A549 (cell line): ENCODE results near the gene PCDH10. TPM values are rescaled to one million over a fixed set of nuclear protein-coding genes. Genes with fewer than 3 reads are reported as not detected.

Experiments used
- ATAC-seq, 2 experiments: fragments of 200-7000 bp in 1 of 2; fragments of >200 bp in 1 of 2; cut with Nextera tagmentation in 1 of 2; cut with Tn5 transposase in 1 of 2; 3 replicates each; pipeline versions ENCODE4 v1.8.0 to v1.9.1; 2018 to 2020; ENCODE audit warnings: mild to moderate bottlenecking in 1 of 2, moderate library complexity in 1 of 2
- CTCF ChIA-PET: fragments of 300-600 bp; sonication (Branson Sonifier 250); formaldehyde crosslinking; extraction: SDS; loops from one replicate; lab custom pipeline; 2021; ENCODE audit warnings: antibody characterized with exemption, inconsistent platforms; lab: Yijun Ruan, JAX
- POLR2A ChIA-PET: fragments of 350-600 bp; formaldehyde crosslinking; extraction: SDS; loops from one replicate; lab custom pipeline; 2021; ENCODE audit warnings: antibody characterized with exemption, inconsistent platforms; lab: Yijun Ruan, JAX
- DNase-seq, 2 experiments: peaks; one replicate each; pipeline versions ENCODE4 v3.0.0 to v3.0.0-alpha.2; 2011 to 2016; ENCODE audit warnings: low read depth in 1 of 2, low spot score in 1 of 2
- FAIRE-seq: peaks from 2 replicates; lab custom pipeline; 2011; peaks lifted over from hg19 to GRCh38; lab: Jason Lieb, UNC
- H3K27ac ChIP-seq, 2 experiments: fragments of >200 bp; sonication (Bioruptor Twin); formaldehyde crosslinking; 3 replicates each; pipeline ENCODE4 v1.5.1; 2016 to 2017
- H3K4me1 ChIP-seq: fragments of >200 bp; sonication (Bioruptor Twin); formaldehyde crosslinking; 3 replicates; pipeline ENCODE4 v1.6.1; 2016
- H3K4me2 ChIP-seq: fragments of >200 bp; sonication (Bioruptor Twin); formaldehyde crosslinking; 3 replicates; pipeline ENCODE4 v1.6.1; 2016
- H3K4me3 ChIP-seq: fragments of >200 bp; sonication (Bioruptor Twin); formaldehyde crosslinking; 3 replicates; pipeline ENCODE4 v1.5.1; 2016
- H3K9me3 ChIP-seq: fragments of >200 bp; sonication (Bioruptor Twin); formaldehyde crosslinking; 3 replicates; pipeline ENCODE4 v1.6.1; 2016
- CBX2 ChIP-seq: fragments of 200-600 bp; sonication (generic); IDR thresholded peaks from 2 replicates; pipeline ENCODE4 v1.6.1; 2016; ENCODE audit warnings: low read depth, mild to moderate bottlenecking, borderline replicate concordance
- EHMT2 ChIP-seq: fragments of 200-600 bp; sonication (generic); IDR thresholded peaks from 2 replicates; pipeline ENCODE4 v1.6.1; 2016; ENCODE audit warnings: antibody characterized with exemption, low read depth, mild to moderate bottlenecking, moderate library complexity
- ESRRA ChIP-seq: fragments of 150-350 bp; IDR thresholded peaks from 2 replicates; pipeline ENCODE4 v1.6.1; 2014; ENCODE audit warnings: mild to moderate bottlenecking, low read length, borderline replicate concordance
- FOXS1 ChIP-seq: fragments of 250-450 bp; sonication (Bioruptor Pico); IDR thresholded peaks from 2 replicates; pipeline ENCODE4 v1.5.0; 2020; ENCODE audit warnings: mild to moderate bottlenecking, moderate library complexity
- HEYL ChIP-seq: fragments of 250-450 bp; sonication (Bioruptor Pico); IDR thresholded peaks from 2 replicates; pipeline ENCODE4 v1.8.0; 2021; ENCODE audit warnings: mild to moderate bottlenecking, moderate library complexity
- HOXA7 ChIP-seq: fragments of 250-450 bp; sonication (Bioruptor Pico); IDR thresholded peaks from 2 replicates; pipeline ENCODE4 v1.5.0; 2020; ENCODE audit warnings: mild to moderate bottlenecking, moderate library complexity
- HOXB13 ChIP-seq: fragments of 250-450 bp; sonication (Bioruptor Pico); IDR thresholded peaks from 2 replicates; pipeline ENCODE4 v1.5.0; 2020; ENCODE audit warnings: low read depth, mild to moderate bottlenecking, moderate library complexity
- HOXB5 ChIP-seq: fragments of 250-450 bp; sonication (Bioruptor Pico); IDR thresholded peaks from 2 replicates; pipeline ENCODE4 v1.5.0; 2020; ENCODE audit warnings: mild to moderate bottlenecking, moderate library complexity
- JUNB ChIP-seq: fragments of >200 bp; sonication (Bioruptor Twin); formaldehyde crosslinking; IDR thresholded peaks from 2 replicates; pipeline ENCODE4 v1.6.1; 2016
- KDM1A ChIP-seq: fragments of 200-600 bp; sonication (generic); IDR thresholded peaks from 2 replicates; pipeline ENCODE4 v1.6.1; 2016; ENCODE audit warnings: low read depth, mild to moderate bottlenecking
- MAFK ChIP-seq: fragments of 450-650 bp; IDR thresholded peaks from 2 replicates; pipeline ENCODE4 v1.6.1; 2014; ENCODE audit not compliant: partially characterized antibody
- MAZ ChIP-seq: fragments of 150-350 bp; IDR thresholded peaks from 2 replicates; pipeline ENCODE4 v1.6.1; 2014; ENCODE audit warnings: antibody characterized with exemption, low read depth, low read length, borderline replicate concordance
- MYC ChIP-seq: IDR thresholded peaks from 2 replicates; pipeline ENCODE4 v1.6.1; 2012; ENCODE audit warnings: mild to moderate bottlenecking, inconsistent platforms, low read length, improper control_type of control experiment, borderline replicate concordance
- PHF8 ChIP-seq: fragments of 200-600 bp; sonication (generic); IDR thresholded peaks from 2 replicates; pipeline ENCODE4 v1.6.1; 2016; ENCODE audit warnings: low read depth, mild to moderate bottlenecking, antibody characterized with exemption, moderate library complexity, borderline replicate concordance
- POLR2A ChIP-seq: IDR thresholded peaks from 2 replicates; pipeline ENCODE4 v1.6.1; 2012; ENCODE audit warnings: mild to moderate bottlenecking, low read length
- POLR2AphosphoS2 ChIP-seq: conservative IDR thresholded peaks from 2 replicates; pipeline ENCODE4 v1.6.1; 2012; ENCODE audit warnings: low read length, improper control_type of control experiment, inconsistent platforms
- RAD21 ChIP-seq, 2 experiments: fragments of >200 bp in 1 of 2; sonication (Bioruptor Twin) in 1 of 2; formaldehyde crosslinking in 1 of 2; IDR thresholded peaks in 1 of 2; conservative IDR thresholded peaks in 1 of 2; 2 replicates in 1 of 2; 3 replicates in 1 of 2; pipeline ENCODE4 v1.6.1; 2012 to 2018; ENCODE audit warnings: inconsistent platforms in 1 of 2
- RFX5 ChIP-seq: fragments of 450-650 bp; IDR thresholded peaks from 2 replicates; pipeline ENCODE4 v1.7.1; 2014; ENCODE audit warnings: antibody characterized with exemption, mild to moderate bottlenecking, moderate library complexity
- SMC3 ChIP-seq: fragments of >200 bp; sonication (Bioruptor Twin); formaldehyde crosslinking; IDR thresholded peaks from 3 replicates; pipeline ENCODE4 v1.6.1; 2018; ENCODE audit warnings: inconsistent platforms
- ZSCAN20 ChIP-seq: fragments of 250-450 bp; sonication (Bioruptor Pico); IDR thresholded peaks from 2 replicates; pipeline ENCODE4 v1.8.0; 2022; ENCODE audit warnings: mild to moderate bottlenecking, moderate library complexity
- WGBS: methylation state at CpG from one replicate; pipeline ENCODE4 v1.1.6; 2017; ENCODE audit errors: missing lambda C conversion rate; 5-methylcytosine and 5-hydroxymethylcytosine counted together
- polyA plus RNA-seq, 4 experiments: library from polyadenylated mRNA; depleted of rRNA in 3 of 4; stranded (reverse); fragments of >200 nt; fragmentation: RNase III in 1 of 4; extraction: RNeasy Plus Mini Kit Qiagen cat#74134 plus additional on column Dnase treatment in 1 of 4; gene quantifications; 2 replicates in 3 of 4; 3 replicates in 1 of 4; pipeline ENCODE4 v1.2.3, GENCODE V29; 2011 to 2017
- TF ChIP-seq, protein P1 (sequence below): IDR thresholded peaks from 2 replicates; pipeline ENCODE4 v1.6.1; 2012
- TF ChIP-seq, protein P2 (sequence below): fragments of >200 bp; sonication (Bioruptor Twin); formaldehyde crosslinking; IDR thresholded peaks from 3 replicates; pipeline ENCODE4 v1.5.1; 2016
- TF ChIP-seq, protein P3 (sequence below): fragments of 250-450 bp; sonication (Bioruptor Pico); IDR thresholded peaks from 2 replicates; pipeline ENCODE4 v1.5.0; 2021; ENCODE audit warnings: mild to moderate bottlenecking, moderate library complexity, borderline replicate concordance

PCDH10 gene
- polyA plus RNA-seq, 2 of the 4 experiments (the other 2 are of a cell fraction), result 0.37 to 0.49 TPM

DNA sequence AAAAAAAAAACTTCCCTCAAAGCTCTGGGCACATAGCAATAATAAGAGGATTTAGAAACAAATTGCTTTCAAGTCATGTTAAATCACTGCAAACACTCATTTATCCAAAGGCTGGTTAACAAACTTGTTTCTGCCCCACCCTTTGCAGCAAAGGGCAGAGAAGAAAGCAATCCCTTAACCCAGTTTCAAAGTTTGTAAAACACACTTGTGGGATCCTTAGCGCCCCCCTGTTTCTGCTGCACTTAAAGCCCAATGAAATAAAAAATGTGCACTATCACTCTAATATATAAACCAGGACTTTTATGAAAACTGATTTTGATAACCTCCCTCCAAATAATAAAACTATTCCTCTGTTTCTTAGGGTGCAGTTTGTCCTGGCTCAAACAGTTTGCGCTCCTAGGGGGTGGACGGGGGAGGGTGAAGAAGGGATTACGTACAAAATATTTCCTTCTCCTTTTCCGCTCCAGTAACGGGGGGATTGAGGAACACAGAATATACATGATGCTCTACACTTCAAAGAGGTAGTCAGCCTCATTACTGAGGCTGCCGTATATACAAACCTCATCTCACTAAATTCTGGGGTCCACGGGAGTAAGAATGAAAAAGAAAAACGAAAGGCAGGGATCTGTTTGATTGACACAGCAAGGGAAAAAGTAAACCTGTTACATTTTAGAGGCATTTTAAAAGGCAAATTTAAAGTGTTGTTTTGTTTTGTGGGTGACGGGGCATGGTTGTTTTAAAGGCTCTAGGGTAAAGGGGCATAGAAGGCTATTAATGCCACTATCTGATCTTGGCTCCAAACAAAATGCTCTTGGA is 3.1 kb upstream of the PCDH10 start:
- no peak for FAIRE-seq
- TF ChIP-seq POLR2AphosphoS2, result no peak
- TF ChIP-seq EHMT2, result no peak
- TF ChIP-seq POLR2A, result no peak
- TF ChIP-seq ESRRA, result no peak
- no peak for TF ChIP-seq CBX2
- no peak for TF ChIP-seq MAZ
- no peak for TF ChIP-seq HOXB13 (CRISPR knock-in tag)
- TF ChIP-seq HOXB5 (CRISPR knock-in tag), result no peak
- no peak for TF ChIP-seq PHF8
- TF ChIP-seq, protein P1, sequence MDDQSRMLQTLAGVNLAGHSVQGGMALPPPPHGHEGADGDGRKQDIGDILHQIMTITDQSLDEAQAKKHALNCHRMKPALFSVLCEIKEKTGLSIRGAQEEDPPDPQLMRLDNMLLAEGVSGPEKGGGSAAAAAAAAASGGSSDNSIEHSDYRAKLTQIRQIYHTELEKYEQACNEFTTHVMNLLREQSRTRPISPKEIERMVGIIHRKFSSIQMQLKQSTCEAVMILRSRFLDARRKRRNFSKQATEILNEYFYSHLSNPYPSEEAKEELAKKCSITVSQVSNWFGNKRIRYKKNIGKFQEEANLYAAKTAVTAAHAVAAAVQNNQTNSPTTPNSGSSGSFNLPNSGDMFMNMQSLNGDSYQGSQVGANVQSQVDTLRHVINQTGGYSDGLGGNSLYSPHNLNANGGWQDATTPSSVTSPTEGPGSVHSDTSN, result no peak
- TF ChIP-seq FOXS1 (CRISPR knock-in tag), result no peak
- no peak for TF ChIP-seq JUNB
- no peak for TF ChIP-seq HOXA7 (CRISPR knock-in tag)
- no peak for TF ChIP-seq KDM1A
- TF ChIP-seq MYC, result no peak
- no peak for TF ChIP-seq HEYL
- TF ChIP-seq, protein P2, sequence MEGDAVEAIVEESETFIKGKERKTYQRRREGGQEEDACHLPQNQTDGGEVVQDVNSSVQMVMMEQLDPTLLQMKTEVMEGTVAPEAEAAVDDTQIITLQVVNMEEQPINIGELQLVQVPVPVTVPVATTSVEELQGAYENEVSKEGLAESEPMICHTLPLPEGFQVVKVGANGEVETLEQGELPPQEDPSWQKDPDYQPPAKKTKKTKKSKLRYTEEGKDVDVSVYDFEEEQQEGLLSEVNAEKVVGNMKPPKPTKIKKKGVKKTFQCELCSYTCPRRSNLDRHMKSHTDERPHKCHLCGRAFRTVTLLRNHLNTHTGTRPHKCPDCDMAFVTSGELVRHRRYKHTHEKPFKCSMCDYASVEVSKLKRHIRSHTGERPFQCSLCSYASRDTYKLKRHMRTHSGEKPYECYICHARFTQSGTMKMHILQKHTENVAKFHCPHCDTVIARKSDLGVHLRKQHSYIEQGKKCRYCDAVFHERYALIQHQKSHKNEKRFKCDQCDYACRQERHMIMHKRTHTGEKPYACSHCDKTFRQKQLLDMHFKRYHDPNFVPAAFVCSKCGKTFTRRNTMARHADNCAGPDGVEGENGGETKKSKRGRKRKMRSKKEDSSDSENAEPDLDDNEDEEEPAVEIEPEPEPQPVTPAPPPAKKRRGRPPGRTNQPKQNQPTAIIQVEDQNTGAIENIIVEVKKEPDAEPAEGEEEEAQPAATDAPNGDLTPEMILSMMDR, result no peak
- TF ChIP-seq, protein P3, sequence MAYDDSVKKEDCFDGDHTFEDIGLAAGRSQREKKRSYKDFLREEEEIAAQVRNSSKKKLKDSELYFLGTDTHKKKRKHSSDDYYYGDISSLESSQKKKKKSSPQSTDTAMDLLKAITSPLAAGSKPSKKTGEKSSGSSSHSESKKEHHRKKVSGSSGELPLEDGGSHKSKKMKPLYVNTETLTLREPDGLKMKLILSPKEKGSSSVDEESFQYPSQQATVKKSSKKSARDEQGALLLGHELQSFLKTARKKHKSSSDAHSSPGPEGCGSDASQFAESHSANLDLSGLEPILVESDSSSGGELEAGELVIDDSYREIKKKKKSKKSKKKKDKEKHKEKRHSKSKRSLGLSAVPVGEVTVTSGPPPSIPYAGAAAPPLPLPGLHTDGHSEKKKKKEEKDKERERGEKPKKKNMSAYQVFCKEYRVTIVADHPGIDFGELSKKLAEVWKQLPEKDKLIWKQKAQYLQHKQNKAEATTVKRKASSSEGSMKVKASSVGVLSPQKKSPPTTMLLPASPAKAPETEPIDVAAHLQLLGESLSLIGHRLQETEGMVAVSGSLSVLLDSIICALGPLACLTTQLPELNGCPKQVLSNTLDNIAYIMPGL, result no peak
- Histone ChIP-seq H3K9me3 (no peaks in the 10 kb centered on the region), H3K27ac (no peak overlapping the region), H3K4me1 (0 out of 3 replicates have a peak, but pooled peaks cover 9% of the 10 kb centered on the region), H3K4me2 (peak overlapping the region; percentile 91), H3K4me3 (peak overlapping the region; percentile 52)
- no peak for ATAC-seq
- ChIA-PET CTCF (interaction anchor here (0.6 to 1.9 kb wide), 14 partner anchors 9 to 1856 kb away, joined by 3 to 6 read pairs (median 3); no protein-coding TSS in a partner anchor), POLR2A (no interaction called here)
- no peak for DNase-seq
- WGBS, result 9% methylated on average over 10 of the region's 10 CpGs

DNA sequence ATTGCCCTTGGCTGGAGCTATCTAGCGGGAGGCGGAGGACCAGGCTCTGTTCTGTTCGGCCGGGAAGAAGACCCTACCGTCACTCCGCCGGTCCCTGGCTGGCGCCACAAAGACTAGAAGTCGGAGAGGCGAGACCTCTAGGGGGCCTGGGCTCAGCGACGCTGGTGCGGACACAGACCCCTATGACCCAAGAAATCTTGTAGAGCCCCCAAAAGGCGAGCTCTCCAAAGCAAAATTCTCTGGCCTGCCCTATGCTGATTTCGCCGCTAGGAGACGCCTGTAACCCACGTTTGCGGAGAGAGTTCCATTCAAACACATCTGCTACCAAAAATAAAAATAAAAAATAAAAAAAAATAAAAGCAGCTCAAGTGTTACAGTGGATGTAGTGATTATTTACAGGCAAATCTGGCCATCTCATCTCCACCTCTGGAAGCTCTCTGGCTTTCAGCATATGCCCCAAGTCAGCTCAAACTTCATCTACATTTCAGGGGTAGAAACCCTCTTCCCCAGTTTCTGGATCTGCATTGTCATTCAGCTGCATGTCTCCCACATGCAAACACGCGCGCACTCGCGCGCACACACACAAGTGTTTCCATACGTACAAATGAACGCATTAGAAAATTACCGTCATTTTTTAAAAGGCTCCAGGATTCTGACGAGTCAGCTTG is 2.4 kb upstream of the PCDH10 start:
- 0 out of 3 replicates have a peak, but pooled peaks cover 9% of the 10 kb centered on the region for H3K4me1 ChIP-seq
- H3K4me3 ChIP-seq, result peak overlapping the region; percentile 52
- 1% methylated on average over 29 of the region's 29 CpGs for WGBS
- TF ChIP-seq, protein P2, result peak; percentile 78
- TF ChIP-seq SMC3, result peak; percentile 69
- no peak for TF ChIP-seq RFX5
- no peak for TF ChIP-seq ZSCAN20
- TF ChIP-seq RAD21 (conservative IDR thresholded peaks at IDR 0.05 in 1 of 2, IDR thresholded peaks at IDR 0.05 in 1 of 2), result peak; percentile 78 to 79
- TF ChIP-seq MAFK, result peak; percentile 28
- H3K9me3 ChIP-seq, result no peaks in the 10 kb centered on the region
- peak in 1 of 2 experiments; percentile 49; a peak in 3 of 6 replicates for ATAC-seq
- no peak for FAIRE-seq
- peak overlapping the region; percentile 91 for H3K4me2 ChIP-seq
- CTCF ChIA-PET, result interaction anchor here (0.6 to 1.9 kb wide), 15 partner anchors 8 to 1855 kb away, joined by 3 to 6 read pairs (median 3); no protein-coding TSS in a partner anchor
- H3K27ac ChIP-seq, result no peak overlapping the region
- POLR2A ChIA-PET, result interaction anchor here (0.5 kb wide), 1 partner anchor 517 kb away, joined by 3 read pairs; no protein-coding TSS in a partner anchor
- DNase-seq, result peak in 1 of 2 experiments; percentile 40
